GM18873 (cell line): Measurements from ENCODE around the gene BTC.
"Not testable (repeated sequence)": the region's sequence is repeated elsewhere in the genome, so short reads cannot be mapped to it uniquely, and the experiment has no call there.

Experiments
- ATAC-seq: cut with Tn5 transposase; IDR thresholded peaks from one replicate; pipeline ENCODE4 v1.9.1; 2021; ENCODE audit warnings: mild to moderate bottlenecking, moderate library complexity, moderate number of reproducible peaks; ENCODE audit not compliant: unreplicated experiment, low FRiP score

BTC gene

DNA sequence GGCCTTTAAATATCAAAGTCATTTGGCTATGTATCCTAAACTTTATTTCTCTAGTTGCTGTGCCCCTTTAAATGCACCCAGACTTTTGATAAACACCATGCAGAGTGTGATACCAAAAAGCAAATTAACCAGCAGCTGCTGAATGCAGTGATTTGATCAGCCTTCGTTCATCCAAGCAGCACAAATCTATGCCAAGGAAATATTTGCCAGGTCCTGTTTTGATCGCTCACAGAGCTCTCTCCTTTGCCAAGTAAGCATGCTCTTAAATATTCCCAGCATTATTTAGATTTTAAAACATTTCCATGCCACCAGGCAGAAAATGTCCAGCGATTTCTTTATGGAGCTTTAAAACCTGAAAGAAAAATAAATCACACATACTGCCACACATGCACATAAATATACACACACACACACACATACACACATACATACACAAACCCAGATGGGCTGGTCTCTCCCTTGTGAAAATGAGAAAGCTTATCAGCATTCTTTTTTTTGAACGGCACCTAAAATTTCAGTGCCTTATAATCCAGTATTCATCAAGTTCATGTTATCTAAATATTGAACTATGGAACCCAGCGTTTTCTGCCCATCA, 35.7 kb downstream of the BTC start:
- no peak for ATAC-seq

- no peak for ATAC-seq
Observed at GRCh38 chr4:74757136-74757535, 37.2 kb downstream of the BTC start.

- ATAC-seq, result no peak
Observed at GRCh38 chr4:74755486-74755885, 38.8 kb downstream of the BTC start.

- peak; percentile 77 for ATAC-seq
Observed at GRCh38 chr4:74754218-74754617, 40.1 kb downstream of the BTC start.

DNA sequence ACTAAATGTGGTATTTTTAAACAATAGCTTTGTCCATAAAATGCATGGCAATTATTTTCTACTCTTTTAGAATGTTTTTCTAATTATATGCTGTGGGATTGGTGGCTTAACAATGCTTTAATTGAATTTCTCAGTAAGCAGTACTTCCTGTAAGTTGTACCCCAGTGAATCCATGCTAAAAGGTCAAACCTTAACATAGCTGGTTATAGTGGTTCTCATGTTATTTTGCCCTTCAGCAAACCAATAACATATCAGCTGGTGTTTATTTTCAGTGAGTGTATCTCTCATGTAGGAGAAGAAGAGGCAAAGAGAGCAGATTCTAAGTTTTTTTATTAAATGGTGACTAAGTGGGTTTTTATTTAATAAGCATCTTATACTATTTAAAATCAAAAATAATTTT, 41.5 kb downstream of the BTC start:
- ATAC-seq, result no peak

DNA sequence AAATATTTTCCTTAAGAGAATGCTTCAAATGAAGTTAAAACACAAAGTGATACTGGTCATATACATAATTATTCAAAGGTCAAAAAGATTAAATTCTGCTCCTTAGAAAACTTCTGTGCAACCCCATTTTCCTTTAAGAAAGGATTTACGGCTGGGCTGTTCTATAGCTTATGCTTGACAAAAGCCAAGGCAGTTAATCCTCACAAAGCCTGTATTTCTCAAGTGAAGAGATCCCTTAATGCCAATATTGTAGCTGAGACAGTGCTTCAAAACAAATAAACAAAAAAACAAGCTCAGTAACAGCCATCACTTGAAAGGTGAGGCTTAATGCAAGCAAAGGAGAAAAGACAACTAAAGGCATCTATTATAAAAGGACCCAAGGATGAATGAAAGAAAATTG, 42.5 kb downstream of the BTC start:
- no peak for ATAC-seq

- no peak for ATAC-seq
Observed at GRCh38 chr4:74751247-74751646, 43.1 kb downstream of the BTC start.

DNA sequence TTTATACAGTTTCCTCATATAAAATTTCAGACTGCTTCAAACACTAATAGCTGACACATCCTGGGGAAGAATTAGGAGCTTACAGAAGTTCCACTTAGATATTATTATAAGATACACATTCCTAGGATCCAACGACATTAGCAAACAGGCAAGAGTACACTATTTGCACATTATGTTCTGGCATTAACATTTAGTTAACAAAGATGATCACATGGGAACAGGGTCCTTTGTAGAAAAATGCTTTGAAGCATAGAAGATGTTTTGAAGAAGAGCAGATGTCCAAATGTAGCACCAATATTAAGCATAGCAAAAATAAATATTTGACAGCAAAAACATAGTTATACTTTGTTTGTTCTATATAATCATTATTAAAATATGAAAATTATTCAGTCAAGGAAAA, 52.1 kb downstream of the BTC start:
- ATAC-seq, result no peak

DNA sequence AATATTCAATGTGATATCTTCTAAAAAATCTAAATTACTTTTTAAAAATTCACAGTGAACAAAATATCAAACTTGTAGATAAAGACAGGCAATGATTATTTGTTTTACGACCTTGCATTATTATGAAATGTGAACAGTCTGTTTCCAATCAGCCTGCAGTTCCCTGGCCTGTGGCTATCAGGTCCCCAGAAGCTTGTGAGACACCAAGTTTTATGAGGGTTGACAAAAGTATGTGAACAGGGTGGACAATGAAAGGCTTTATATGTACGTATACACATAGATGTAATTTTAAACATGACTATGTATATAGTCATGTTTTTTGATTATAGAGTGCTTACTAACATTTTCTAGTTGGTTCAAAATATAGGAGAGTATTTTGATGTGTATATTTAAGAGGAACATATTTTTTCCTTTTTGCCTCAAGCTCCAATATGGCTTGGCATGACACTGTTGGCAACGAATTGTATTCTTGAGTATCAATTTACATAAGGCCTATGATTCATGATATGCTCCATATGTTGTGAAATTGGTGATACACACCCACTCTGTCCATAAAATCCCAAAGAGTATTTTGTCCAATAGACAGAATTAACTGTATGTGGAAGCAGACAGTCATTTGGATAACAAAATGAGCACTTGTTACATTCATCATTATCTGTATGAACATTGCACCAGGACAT, 55.7 kb downstream of the BTC start:
- ATAC-seq, result no peak

DNA sequence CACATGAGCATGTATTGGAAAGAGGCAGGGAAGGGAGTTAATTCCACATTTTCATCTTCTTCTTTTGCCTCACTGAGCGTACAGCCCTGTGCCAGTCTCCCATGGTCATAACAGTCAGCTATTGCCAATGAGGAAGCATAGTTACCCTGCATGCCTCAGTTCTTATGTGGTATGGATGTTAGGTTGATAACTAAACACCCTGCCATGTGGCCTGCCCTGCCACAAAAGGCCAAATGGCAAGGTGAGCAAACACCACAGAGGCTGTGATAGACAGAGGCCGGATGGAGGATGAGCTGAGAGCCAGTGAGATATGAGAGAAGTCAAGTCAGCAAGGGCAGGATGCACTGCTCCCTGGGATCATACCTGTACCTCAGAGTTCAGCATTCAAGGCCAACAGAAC, 59.3 kb downstream of the BTC start:
- ATAC-seq, result no peak

DNA sequence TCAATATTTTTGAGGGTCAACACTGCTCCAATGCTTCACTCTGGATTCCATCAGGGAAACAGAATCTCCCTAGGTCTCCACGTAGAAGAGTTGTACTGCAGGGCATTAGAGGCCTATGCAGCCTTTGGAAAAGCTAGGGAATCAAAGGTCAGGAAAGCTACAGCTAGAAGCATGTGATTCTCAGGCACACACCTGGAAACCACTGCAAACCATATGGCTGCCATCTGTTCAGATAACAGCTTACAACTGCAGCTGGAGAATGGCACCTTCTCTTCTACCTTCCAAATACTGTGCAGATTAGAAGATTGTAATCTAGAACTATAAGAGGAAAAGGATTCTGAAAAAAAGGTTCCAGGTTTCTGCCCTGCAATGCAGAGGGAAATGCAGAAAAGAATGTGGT, 60.6 kb downstream of the BTC start:
- ATAC-seq, result no peak

DNA sequence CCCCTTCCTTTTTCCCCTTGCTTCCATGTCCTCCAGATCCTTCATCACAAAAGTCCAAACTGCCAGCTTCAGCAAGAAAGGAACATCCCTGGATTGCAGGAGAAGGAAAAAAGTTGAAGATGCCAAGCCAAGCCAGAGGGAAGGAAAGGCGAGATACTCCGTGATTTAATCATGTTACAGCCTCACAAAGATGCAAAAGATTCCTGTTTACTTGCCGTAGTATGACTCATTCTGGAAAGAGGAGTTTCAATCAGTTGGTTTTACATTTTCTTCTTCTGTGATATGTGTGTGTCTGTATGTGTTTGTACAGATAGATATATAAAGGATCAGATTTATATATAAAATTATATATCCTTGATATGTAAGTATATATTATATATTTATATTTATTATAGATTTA, 69.3 kb downstream of the BTC start:
- ATAC-seq, result no peak

DNA sequence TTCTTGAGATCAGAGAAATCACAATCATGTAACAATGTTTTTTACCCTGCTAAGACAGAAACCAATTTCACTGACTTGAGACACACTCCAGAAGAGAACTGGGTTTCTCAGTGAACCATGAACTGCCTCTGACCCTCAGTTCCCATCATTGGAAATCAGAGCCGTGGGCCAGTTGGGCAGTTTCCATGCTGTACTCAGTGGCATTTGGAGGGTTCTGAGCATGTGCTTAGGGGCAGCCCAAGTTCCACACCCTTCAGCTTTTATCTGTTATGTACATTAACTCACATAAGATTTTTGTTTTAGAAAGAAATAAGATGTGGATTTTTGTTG, 77.9 kb downstream of the BTC start:
- ATAC-seq, result no peak

GRCh38 chr4:74715706-74716435, 78.5 kb downstream of the BTC start:
- ATAC-seq, result peak; percentile 73

GRCh38 chr4:74714611-74715130, 79.7 kb downstream of the BTC start:
- no peak for ATAC-seq

DNA sequence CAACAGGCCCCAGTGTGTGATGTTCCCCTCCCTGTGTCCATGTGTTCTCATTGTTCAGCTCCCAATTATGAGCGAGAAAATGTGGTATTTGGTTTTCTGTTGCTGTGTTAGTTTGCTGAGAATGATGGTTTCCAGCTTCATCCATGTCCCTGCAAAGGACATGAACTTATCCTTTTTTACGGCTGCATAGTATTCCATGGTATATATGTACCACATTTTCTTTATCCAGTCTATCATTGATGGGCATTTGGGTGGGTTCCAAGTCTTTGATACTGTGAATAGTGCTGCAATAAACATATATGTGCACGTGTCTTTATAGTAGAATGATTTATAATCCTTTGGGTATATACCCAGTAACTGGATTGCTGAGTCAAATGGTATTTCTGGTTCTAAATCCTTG, 86.2 kb downstream of the BTC start:
- ATAC-seq, result not testable (repeated sequence)
